NCI-H345 treated with DMSO at 0.1 percent for 48 hours (cell line): ENCODE data around the gene OPCML.
A peak's percentile ranks its signal among the peaks of the same experiment; 100 is the strongest.

Experiments
- DNase-seq: peaks from one replicate; lab custom pipeline; 2025; ENCODE audit not compliant: unreplicated experiment; lab: John Stamatoyannopoulos, UW

OPCML gene

GRCh38 chr11:133238495-133238894 is 293.8 kb downstream of the OPCML start:
- DNase-seq, result no peak

GRCh38 chr11:133238027-133238426 is 294.3 kb downstream of the OPCML start:
- no peak for DNase-seq

- no peak for DNase-seq
Measured at GRCh38 chr11:133235381-133235780, 296.9 kb downstream of the OPCML start.

- no peak for DNase-seq
Measured at GRCh38 chr11:133234883-133235282, 297.4 kb downstream of the OPCML start.

- DNase-seq, result no peak
Measured at GRCh38 chr11:133232665-133233064, 299.6 kb downstream of the OPCML start.

GRCh38 chr11:133230431-133230830 is 301.9 kb downstream of the OPCML start:
- DNase-seq, result no peak

- peak; percentile 73 for DNase-seq
Measured at GRCh38 chr11:133228471-133229329, 303.6 kb downstream of the OPCML start.

- peak; percentile 35 for DNase-seq
Measured at GRCh38 chr11:133227632-133228111, 304.6 kb downstream of the OPCML start.

- DNase-seq, result no peak
Measured at GRCh38 chr11:133224271-133224670, 308.0 kb downstream of the OPCML start.

- DNase-seq, result no peak
Measured at GRCh38 chr11:133222425-133223330, 309.6 kb downstream of the OPCML start.

GRCh38 chr11:133219543-133219942 is 312.8 kb downstream of the OPCML start:
- no peak for DNase-seq

GRCh38 chr11:133216813-133217212 is 315.5 kb downstream of the OPCML start:
- no peak for DNase-seq

GRCh38 chr11:133215596-133216230 is 316.6 kb downstream of the OPCML start:
- DNase-seq, result no peak

- DNase-seq, result no peak
Measured at GRCh38 chr11:133214646-133215045, 317.7 kb downstream of the OPCML start.

- no peak for DNase-seq
Measured at GRCh38 chr11:133212201-133212600, 320.1 kb downstream of the OPCML start.

GRCh38 chr11:133207995-133208394 is 324.3 kb downstream of the OPCML start:
- no peak for DNase-seq

GRCh38 chr11:133206313-133207005 is 325.8 kb downstream of the OPCML start:
- DNase-seq, result no peak

GRCh38 chr11:133204158-133204557 is 328.1 kb downstream of the OPCML start:
- DNase-seq, result no peak

- no peak for DNase-seq
Measured at GRCh38 chr11:133202816-133203215, 329.5 kb downstream of the OPCML start.

- no peak for DNase-seq
Measured at GRCh38 chr11:133198438-133198837, 333.9 kb downstream of the OPCML start.

GRCh38 chr11:133197425-133197824 is 334.9 kb downstream of the OPCML start:
- no peak for DNase-seq
